ENCODE results near the gene INTS14.

Gene INTS14

GRCh38 chr15:65603559-65603958 is 7.4 kb downstream of the INTS14 start:
- Histone ChIP-seq H3K4me2 (ENCODE audit: low read length) (no peak overlapping the region), H3K36me3 (ENCODE audit: control insufficient read depth, insufficient read depth, low read length) (peaks cover 2% of the 10 kb centered on the region), H3K4me3 (ENCODE audit: low read length) (no peak overlapping the region)

DNA sequence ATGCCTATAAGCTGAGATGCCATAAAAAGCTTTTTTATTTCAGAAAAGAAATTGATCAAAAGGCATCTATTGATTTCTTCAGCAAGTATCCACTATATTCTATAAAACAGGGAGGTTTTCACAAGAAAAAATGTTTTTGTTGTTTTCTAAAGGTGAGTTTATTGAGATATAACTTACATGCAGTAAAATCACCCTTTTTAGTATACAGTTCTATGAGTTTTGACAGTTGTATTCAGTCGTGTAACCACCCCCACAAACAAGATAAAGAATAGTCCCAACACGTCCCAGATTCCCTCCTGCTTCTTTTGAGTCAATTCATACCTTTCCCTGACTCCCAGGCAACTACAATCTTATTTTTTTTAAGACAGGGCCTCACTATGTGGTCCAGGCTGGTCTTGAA is 7.8 kb downstream of the INTS14 start:
- H3K23ac ChIP-seq (ENCODE audit: low read length): no peak overlapping the region
- no peak overlapping the region for H3K27ac ChIP-seq (ENCODE audit: low read depth, low read length)
- peaks cover 2% of the 10 kb centered on the region for H3K79me1 ChIP-seq (ENCODE audit: low read length)
- H3K36me3 ChIP-seq (ENCODE audit: control insufficient read depth, insufficient read depth, low read length): peaks cover 2% of the 10 kb centered on the region
- H2BK15ac ChIP-seq (replicated peaks; ENCODE audit: low read depth): no peak overlapping the region
- H3K4me1 ChIP-seq (ENCODE audit: control insufficient read depth, low read depth, low read length): no peaks in the 10 kb centered on the region
- no peak overlapping the region for H3K4ac ChIP-seq (ENCODE audit: low read depth, low read length)
- no peak overlapping the region for H3K4me3 ChIP-seq (ENCODE audit: low read length)
- no peak for DNase-seq
- no peak overlapping the region for H2BK5ac ChIP-seq (ENCODE audit: low read length)
- H4K8ac ChIP-seq (ENCODE audit: low read depth, low read length): no peak overlapping the region
- no peaks in the 10 kb centered on the region for H3K27me3 ChIP-seq (ENCODE audit: insufficient read depth, low read length, poor library complexity)
- WGBS (ENCODE audit: extremely low coverage, insufficient coverage, low lambda C conversion rate): no CpG with 5 or more reads among the region's 2 CpGs
- H4K5ac ChIP-seq (ENCODE audit: low read length): no peak overlapping the region
- peaks cover 2% of the 10 kb centered on the region for H3K79me2 ChIP-seq (ENCODE audit: control insufficient read depth, insufficient read depth, low read length)
- no peak overlapping the region for H3K56ac ChIP-seq (ENCODE audit: low read length)
- no peak overlapping the region for H3K9ac ChIP-seq (ENCODE audit: low read length)
- H3K4me2 ChIP-seq (ENCODE audit: low read length): no peak overlapping the region
- H3K18ac ChIP-seq (ENCODE audit: low read length): no peak overlapping the region
- no peak overlapping the region for H2AK5ac ChIP-seq (ENCODE audit: low read length)
- no peak overlapping the region for H2BK120ac ChIP-seq (ENCODE audit: low read depth, low read length)

More at GRCh38 chr15:65603559-65603958, 7.4 kb downstream of the INTS14 start:
- Histone ChIP-seq H3K27ac (ENCODE audit: low read depth, low read length) (no peak overlapping the region), H2BK15ac (replicated peaks; ENCODE audit: low read depth) (no peak overlapping the region), H4K8ac (ENCODE audit: low read depth, low read length) (no peak overlapping the region), H3K79me2 (ENCODE audit: control insufficient read depth, insufficient read depth, low read length) (peaks cover 2% of the 10 kb centered on the region), H3K56ac (ENCODE audit: low read length) (no peak overlapping the region), H4K5ac (ENCODE audit: low read length) (no peak overlapping the region), H3K79me1 (ENCODE audit: low read length) (peaks cover 2% of the 10 kb centered on the region), H3K4me1 (ENCODE audit: control insufficient read depth, low read depth, low read length) (no peaks in the 10 kb centered on the region), H2BK5ac (ENCODE audit: low read length) (no peak overlapping the region), H3K23ac (ENCODE audit: low read length) (no peak overlapping the region), H2AK5ac (ENCODE audit: low read length) (no peak overlapping the region), H2BK120ac (ENCODE audit: low read depth, low read length) (no peak overlapping the region), H3K4ac (ENCODE audit: low read depth, low read length) (no peak overlapping the region), H3K9ac (ENCODE audit: low read length) (no peak overlapping the region), H3K18ac (ENCODE audit: low read length) (no peak overlapping the region), H3K27me3 (ENCODE audit: insufficient read depth, low read length, poor library complexity) (no peaks in the 10 kb centered on the region)
- DNase-seq: no peak
- WGBS (ENCODE audit: extremely low coverage, insufficient coverage, low lambda C conversion rate): no CpG with 5 or more reads among the region's 1 CpG

- no peak overlapping the region for H2BK120ac ChIP-seq (ENCODE audit: low read depth, low read length)
- H3K4ac ChIP-seq (ENCODE audit: low read depth, low read length): no peak overlapping the region
- no peak overlapping the region for H3K9ac ChIP-seq (ENCODE audit: low read length)
- no peak overlapping the region for H4K5ac ChIP-seq (ENCODE audit: low read length)
- H3K27me3 ChIP-seq (ENCODE audit: insufficient read depth, low read length, poor library complexity): no peaks in the 10 kb centered on the region
- no peak overlapping the region for H2BK5ac ChIP-seq (ENCODE audit: low read length)
- WGBS (ENCODE audit: extremely low coverage, insufficient coverage, low lambda C conversion rate): no CpG with 5 or more reads among the region's 5 CpGs
- no peak overlapping the region for H3K4me2 ChIP-seq (ENCODE audit: low read length)
- H3K23ac ChIP-seq (ENCODE audit: low read length): no peak overlapping the region
- H3K27ac ChIP-seq (ENCODE audit: low read depth, low read length): no peak overlapping the region
- no peak for DNase-seq
- peaks cover 1% of the 10 kb centered on the region for H3K36me3 ChIP-seq (ENCODE audit: control insufficient read depth, insufficient read depth, low read length)
- no peak overlapping the region for H2AK5ac ChIP-seq (ENCODE audit: low read length)
- no peak overlapping the region for H3K18ac ChIP-seq (ENCODE audit: low read length)
- H3K79me1 ChIP-seq (ENCODE audit: low read length): no peaks in the 10 kb centered on the region
- no peak overlapping the region for H2BK15ac ChIP-seq (replicated peaks; ENCODE audit: low read depth)
- H3K4me3 ChIP-seq (ENCODE audit: low read length): no peak overlapping the region
- no peak overlapping the region for H3K56ac ChIP-seq (ENCODE audit: low read length)
- no peak overlapping the region for H4K8ac ChIP-seq (ENCODE audit: low read depth, low read length)
- no peaks in the 10 kb centered on the region for H3K79me2 ChIP-seq (ENCODE audit: control insufficient read depth, insufficient read depth, low read length)
- H3K4me1 ChIP-seq (ENCODE audit: control insufficient read depth, low read depth, low read length): no peaks in the 10 kb centered on the region
Measured at GRCh38 chr15:65599677-65600076, 11.3 kb downstream of the INTS14 start.

DNA sequence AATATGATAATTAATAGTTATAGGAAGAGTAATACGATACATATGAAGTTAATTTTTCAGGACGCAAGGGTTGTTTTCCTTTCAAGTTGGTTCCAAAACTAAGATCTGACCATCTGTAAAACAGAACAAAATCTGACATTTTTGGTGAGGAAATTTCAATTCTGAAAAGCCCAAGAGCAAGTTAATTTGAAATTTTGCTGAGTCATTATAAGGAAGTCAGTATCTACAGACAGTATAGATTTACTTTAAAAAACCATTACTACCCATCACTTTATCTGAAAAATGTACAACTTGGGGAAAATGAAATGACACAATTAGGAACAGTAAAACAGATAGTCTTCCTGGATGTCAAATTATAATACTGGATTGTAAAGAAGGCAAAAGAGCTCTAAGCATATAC is 12.5 kb downstream of the INTS14 start:
- Histone ChIP-seq H2BK15ac (replicated peaks; ENCODE audit: low read depth) (no peak overlapping the region), H3K9ac (ENCODE audit: low read length) (no peak overlapping the region), H4K5ac (ENCODE audit: low read length) (no peak overlapping the region), H2BK120ac (ENCODE audit: low read depth, low read length) (no peak overlapping the region), H4K8ac (ENCODE audit: low read depth, low read length) (no peak overlapping the region), H3K4me2 (ENCODE audit: low read length) (no peak overlapping the region), H3K27me3 (ENCODE audit: insufficient read depth, low read length, poor library complexity) (no peaks in the 10 kb centered on the region), H2BK5ac (ENCODE audit: low read length) (no peak overlapping the region), H3K79me1 (ENCODE audit: low read length) (no peaks in the 10 kb centered on the region), H3K27ac (ENCODE audit: low read depth, low read length) (no peak overlapping the region), H3K23ac (ENCODE audit: low read length) (no peak overlapping the region), H3K4me3 (ENCODE audit: low read length) (no peak overlapping the region), H3K4ac (ENCODE audit: low read depth, low read length) (no peak overlapping the region), H3K18ac (ENCODE audit: low read length) (no peak overlapping the region), H3K56ac (ENCODE audit: low read length) (no peak overlapping the region), H3K4me1 (ENCODE audit: control insufficient read depth, low read depth, low read length) (no peaks in the 10 kb centered on the region), H3K36me3 (ENCODE audit: control insufficient read depth, insufficient read depth, low read length) (peaks cover 1% of the 10 kb centered on the region), H3K79me2 (ENCODE audit: control insufficient read depth, insufficient read depth, low read length) (no peaks in the 10 kb centered on the region), H2AK5ac (ENCODE audit: low read length) (no peak overlapping the region)
- no peak for DNase-seq
- WGBS (ENCODE audit: extremely low coverage, insufficient coverage, low lambda C conversion rate): 100% methylated on average over 2 of the region's 2 CpGs

GRCh38 chr15:65595960-65596359 is 15.0 kb downstream of the INTS14 start:
- no peak overlapping the region for H2AK5ac ChIP-seq (ENCODE audit: low read length)
- H3K36me3 ChIP-seq (ENCODE audit: control insufficient read depth, insufficient read depth, low read length): peaks cover 4% of the 10 kb centered on the region
- no peak overlapping the region for H2BK5ac ChIP-seq (ENCODE audit: low read length)
- H3K4me2 ChIP-seq (ENCODE audit: low read length): no peak overlapping the region
- H3K79me1 ChIP-seq (ENCODE audit: low read length): no peaks in the 10 kb centered on the region
- no peak overlapping the region for H4K8ac ChIP-seq (ENCODE audit: low read depth, low read length)
- H3K4ac ChIP-seq (ENCODE audit: low read depth, low read length): no peak overlapping the region
- DNase-seq: peak; percentile 42
- H3K27me3 ChIP-seq (ENCODE audit: insufficient read depth, low read length, poor library complexity): no peaks in the 10 kb centered on the region
- no peak overlapping the region for H3K27ac ChIP-seq (ENCODE audit: low read depth, low read length)
- no peaks in the 10 kb centered on the region for H3K79me2 ChIP-seq (ENCODE audit: control insufficient read depth, insufficient read depth, low read length)
- no peak overlapping the region for H4K5ac ChIP-seq (ENCODE audit: low read length)
- no peak overlapping the region for H2BK15ac ChIP-seq (replicated peaks; ENCODE audit: low read depth)
- H3K4me1 ChIP-seq (ENCODE audit: control insufficient read depth, low read depth, low read length): no peaks in the 10 kb centered on the region
- no peak overlapping the region for H3K4me3 ChIP-seq (ENCODE audit: low read length)
- no peak overlapping the region for H2BK120ac ChIP-seq (ENCODE audit: low read depth, low read length)
- no peak overlapping the region for H3K9ac ChIP-seq (ENCODE audit: low read length)
- H3K18ac ChIP-seq (ENCODE audit: low read length): no peak overlapping the region
- H3K23ac ChIP-seq (ENCODE audit: low read length): no peak overlapping the region
- no peak overlapping the region for H3K56ac ChIP-seq (ENCODE audit: low read length)
- WGBS (ENCODE audit: extremely low coverage, insufficient coverage, low lambda C conversion rate): no CpG with 5 or more reads among the region's 3 CpGs

GRCh38 chr15:65587094-65587493 is 23.8 kb downstream of the INTS14 start:
- Histone ChIP-seq H3K56ac (ENCODE audit: low read length) (no peak overlapping the region), H3K79me1 (ENCODE audit: low read length) (no peaks in the 10 kb centered on the region), H3K27me3 (ENCODE audit: insufficient read depth, low read length, poor library complexity) (no peaks in the 10 kb centered on the region), H2BK5ac (ENCODE audit: low read length) (no peak overlapping the region), H2BK120ac (ENCODE audit: low read depth, low read length) (no peak overlapping the region), H3K27ac (ENCODE audit: low read depth, low read length) (no peak overlapping the region), H4K8ac (ENCODE audit: low read depth, low read length) (no peak overlapping the region), H3K23ac (ENCODE audit: low read length) (no peak overlapping the region), H3K36me3 (ENCODE audit: control insufficient read depth, insufficient read depth, low read length) (peaks cover 3% of the 10 kb centered on the region), H3K79me2 (ENCODE audit: control insufficient read depth, insufficient read depth, low read length) (no peaks in the 10 kb centered on the region), H3K9ac (ENCODE audit: low read length) (no peak overlapping the region), H3K4me2 (ENCODE audit: low read length) (no peak overlapping the region), H4K5ac (ENCODE audit: low read length) (no peak overlapping the region), H2AK5ac (ENCODE audit: low read length) (no peak overlapping the region), H3K18ac (ENCODE audit: low read length) (no peak overlapping the region), H3K4me3 (ENCODE audit: low read length) (no peak overlapping the region), H2BK15ac (replicated peaks; ENCODE audit: low read depth) (no peak overlapping the region), H3K4ac (ENCODE audit: low read depth, low read length) (no peak overlapping the region), H3K4me1 (ENCODE audit: control insufficient read depth, low read depth, low read length) (no peaks in the 10 kb centered on the region)
- no CpG with 5 or more reads among the region's 1 CpG for WGBS (ENCODE audit: extremely low coverage, insufficient coverage, low lambda C conversion rate)
- no peak for DNase-seq

Data from mesendoderm (in vitro differentiated cells).